Trophoblast cell (in vitro differentiated cells and primary cell): ENCODE measurements around the gene DEDD2.

Experiments used
- DNase-seq, 2 donors: peaks; one replicate each; pipeline ENCODE4 v3.0.0-alpha.2; 2016
- H2AFZ ChIP-seq: 2 replicates; pipeline ENCODE4 v1.6.1; 2013; ENCODE audit warnings: low read length, moderate library complexity, mild to moderate bottlenecking; ENCODE audit not compliant: insufficient read depth, poor library complexity
- H2AK5ac ChIP-seq: 2 replicates; pipeline ENCODE4 v1.6.1; 2013; ENCODE audit warnings: mild to moderate bottlenecking, low read length
- H2BK120ac ChIP-seq: 2 replicates; pipeline ENCODE4 v1.6.1; 2013; ENCODE audit warnings: low read length, mild to moderate bottlenecking, moderate library complexity; ENCODE audit not compliant: insufficient read depth, poor library complexity
- H2BK12ac ChIP-seq: 2 replicates; pipeline ENCODE4 v1.6.1; 2013; ENCODE audit warnings: mild to moderate bottlenecking, low read length, moderate library complexity
- H2BK5ac ChIP-seq: 2 replicates; pipeline ENCODE4 v1.6.1; 2013; ENCODE audit warnings: low read length, low read depth, moderate library complexity, mild to moderate bottlenecking; ENCODE audit not compliant: poor library complexity
- H3K14ac ChIP-seq: 2 replicates; pipeline ENCODE4 v1.6.1; 2013; ENCODE audit warnings: mild to moderate bottlenecking, low read length
- H3K18ac ChIP-seq: 2 replicates; pipeline ENCODE4 v1.6.1; 2013; ENCODE audit warnings: mild to moderate bottlenecking, low read length
- H3K23ac ChIP-seq: 2 replicates; pipeline ENCODE4 v1.6.1; 2013; ENCODE audit warnings: low read length
- H3K27ac ChIP-seq: 2 replicates; pipeline ENCODE4 v1.5.1; 2013; ENCODE audit warnings: low read depth, mild to moderate bottlenecking, inconsistent platforms, low read length, moderate library complexity
- H3K27me3 ChIP-seq: 2 replicates; pipeline ENCODE4 v1.6.1; 2013; ENCODE audit warnings: inconsistent platforms, mild to moderate bottlenecking, low read length, moderate library complexity; ENCODE audit not compliant: insufficient read depth
- H3K36me3 ChIP-seq, 2 experiments: 1 replicate in 1 of 2; 2 replicates in 1 of 2; pipeline ENCODE4 v1.6.1; 2013; ENCODE audit warnings: low read length in 2 of 2, mild to moderate bottlenecking in 2 of 2, moderate library complexity in 1 of 2; ENCODE audit not compliant: insufficient read depth in 2 of 2, control insufficient read depth in 1 of 2
- H3K4ac ChIP-seq: 2 replicates; pipeline ENCODE4 v1.6.1; 2013; ENCODE audit warnings: low read depth, mild to moderate bottlenecking, low read length, moderate library complexity
- H3K4me1 ChIP-seq, 2 experiments: 1 replicate in 1 of 2; 2 replicates in 1 of 2; pipeline ENCODE4 v1.6.1; 2013; ENCODE audit warnings: low read length in 2 of 2, mild to moderate bottlenecking in 2 of 2, moderate library complexity in 1 of 2; ENCODE audit not compliant: insufficient read depth in 2 of 2, control insufficient read depth in 1 of 2
- H3K4me2 ChIP-seq: 2 replicates; pipeline ENCODE4 v1.6.1; 2013; ENCODE audit warnings: inconsistent platforms, mild to moderate bottlenecking, low read length, moderate library complexity
- H3K4me3 ChIP-seq: 2 replicates; pipeline ENCODE4 v1.5.1; 2013; ENCODE audit warnings: mild to moderate bottlenecking, low read depth, low read length, inconsistent platforms
- H3K79me1 ChIP-seq: one replicate; pipeline ENCODE4 v1.6.1; 2013; ENCODE audit warnings: low read length
- H3K79me2 ChIP-seq: 2 replicates; pipeline ENCODE4 v1.6.1; 2013; ENCODE audit warnings: low read length, mild to moderate bottlenecking; ENCODE audit not compliant: control insufficient read depth, insufficient read depth, poor library complexity
- H3K9ac ChIP-seq: 2 replicates; pipeline ENCODE4 v1.6.1; 2013; ENCODE audit warnings: mild to moderate bottlenecking, low read length
- H3K9me3 ChIP-seq: 2 replicates; pipeline ENCODE4 v1.6.1; 2013; ENCODE audit warnings: low read depth, mild to moderate bottlenecking, control low read depth, inconsistent platforms, low read length; ENCODE audit not compliant: insufficient read depth
- H4K12ac ChIP-seq: 2 replicates; pipeline ENCODE4 v1.6.1; 2013; ENCODE audit warnings: low read depth, mild to moderate bottlenecking, low read length, moderate library complexity
- H4K8ac ChIP-seq: 2 replicates; pipeline ENCODE4 v1.6.1; 2013; ENCODE audit warnings: low read depth, mild to moderate bottlenecking, low read length, moderate library complexity
- H4K91ac ChIP-seq: one replicate; pipeline ENCODE4 v1.6.1; 2013; ENCODE audit warnings: low read depth, mild to moderate bottlenecking, low read length, moderate library complexity
- WGBS: extraction: QIAGEN DNeasy Blood & Tissue Kit; methylation state at CpG from one replicate; pipeline ENCODE4 v1.1.7; 2013; ENCODE audit warnings: missing lambda C conversion rate; ENCODE audit not compliant: insufficient read length, insufficient coverage; ENCODE audit errors: extremely low coverage; 5-methylcytosine and 5-hydroxymethylcytosine counted together

DEDD2 gene

DNA sequence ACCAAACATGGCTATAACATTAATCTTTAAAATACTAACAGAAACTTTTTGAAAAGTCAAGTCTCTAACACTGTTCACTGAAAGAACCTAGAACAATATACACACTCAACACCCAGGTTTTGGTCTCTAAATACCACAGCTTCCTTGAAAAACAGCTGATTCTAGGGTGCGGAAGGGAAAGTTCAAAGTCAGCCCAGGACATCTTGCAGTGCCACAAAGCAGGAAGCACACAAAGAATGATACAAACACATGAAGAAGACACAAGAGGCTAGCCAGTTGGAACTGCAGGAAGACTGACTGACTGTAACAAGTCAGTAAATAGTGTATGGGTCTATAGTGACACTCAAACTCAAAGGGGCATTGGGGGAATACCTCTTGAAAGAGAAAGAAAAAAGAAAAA lies 4.6 kb downstream of the DEDD2 start:
- no peak overlapping the region for H2AK5ac ChIP-seq
- H3K4me1 ChIP-seq = peaks cover 6 to 7% of the 10 kb centered on the region in 2 experiments
- peaks cover 12% of the 10 kb centered on the region for H3K79me1 ChIP-seq
- H4K8ac ChIP-seq = no peak overlapping the region
- DNase-seq = no peak
- no peak overlapping the region for H2BK5ac ChIP-seq
- H3K79me2 ChIP-seq = peaks cover 14% of the 10 kb centered on the region
- H3K4ac ChIP-seq = no peak overlapping the region
- H4K12ac ChIP-seq = no peak overlapping the region
- no peak overlapping the region for H2AFZ ChIP-seq
- WGBS = no CpG with 5 or more reads among the region's 1 CpG
- no peaks in the 10 kb centered on the region for H3K27me3 ChIP-seq
- no peak overlapping the region for H4K91ac ChIP-seq
- H3K9me3 ChIP-seq = no peaks in the 10 kb centered on the region
- no peak overlapping the region for H3K27ac ChIP-seq
- no peak overlapping the region for H3K14ac ChIP-seq
- H3K23ac ChIP-seq = no peak overlapping the region
- H2BK12ac ChIP-seq = no peak overlapping the region
- no peak overlapping the region for H3K9ac ChIP-seq
- H2BK120ac ChIP-seq = no peak overlapping the region
- H3K4me3 ChIP-seq = no peak overlapping the region
- no peak overlapping the region for H3K4me2 ChIP-seq
- peaks cover 42 to 44% of the 10 kb centered on the region in 2 experiments for H3K36me3 ChIP-seq
- no peak overlapping the region for H3K18ac ChIP-seq

DNA sequence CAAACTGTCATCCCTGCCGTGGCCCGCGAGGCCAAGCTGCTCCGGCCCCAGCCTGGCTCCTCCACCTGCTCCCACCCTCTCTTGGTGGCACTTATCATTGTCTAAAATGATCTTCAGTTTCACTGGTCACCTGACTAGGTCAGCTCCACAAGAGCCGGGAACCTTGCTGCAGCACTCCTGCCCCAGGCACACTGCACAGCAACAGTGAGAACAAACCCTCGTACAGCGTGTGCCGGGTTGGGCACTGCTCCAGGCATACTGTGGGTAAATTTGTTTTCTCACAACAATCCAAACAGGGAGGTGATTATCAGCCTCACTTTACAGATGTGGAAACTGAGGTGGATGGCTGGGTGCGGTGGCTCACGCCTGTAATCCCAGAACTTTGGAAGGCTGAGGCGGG lies 8.9 kb downstream of the DEDD2 start:
- no CpG with 5 or more reads among the region's 11 CpGs for WGBS

DNA sequence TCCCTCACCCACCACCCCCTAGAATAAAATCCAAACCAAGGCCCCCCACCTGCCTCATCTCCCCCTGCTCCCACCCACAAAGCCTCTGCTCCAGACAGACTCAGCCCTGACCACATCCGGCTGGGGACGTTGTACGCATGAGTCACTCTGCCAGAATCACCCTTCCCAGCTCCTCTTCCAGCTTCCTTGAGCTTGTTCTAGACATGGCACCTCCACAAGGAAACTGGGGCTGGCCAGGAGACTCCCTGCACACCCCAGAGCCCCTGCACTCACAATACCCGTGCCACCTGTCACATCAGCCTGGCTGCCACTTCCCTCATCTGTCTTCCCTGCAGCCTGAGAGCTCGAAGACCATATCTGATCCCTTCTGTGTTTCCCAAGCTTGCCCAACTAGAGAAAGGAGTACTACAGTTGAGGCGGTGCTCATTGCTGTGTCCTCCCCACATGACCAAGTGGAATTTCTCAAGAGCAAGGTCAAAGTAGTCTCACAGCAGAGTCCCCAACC lies 9.7 kb downstream of the DEDD2 start:
- Histone ChIP-seq H3K4me3 (no peak overlapping the region), H3K27me3 (no peaks in the 10 kb centered on the region), H3K27ac (peak overlapping the region; percentile 44), H4K8ac (peak overlapping the region; percentile 12), H3K9me3 (no peaks in the 10 kb centered on the region), H3K79me1 (peaks cover 10% of the 10 kb centered on the region), H3K23ac (no peak overlapping the region), H2BK120ac (no peak overlapping the region), H3K4ac (no peak overlapping the region), H2BK5ac (no peak overlapping the region), H4K91ac (peak overlapping the region; percentile 37), H4K12ac (no peak overlapping the region), H3K4me2 (no peak overlapping the region), H3K9ac (no peak overlapping the region), H2AFZ (no peak overlapping the region), H3K79me2 (peaks cover 2% of the 10 kb centered on the region), H2BK12ac (no peak overlapping the region), H3K14ac (peak overlapping the region; percentile 53), H3K18ac (peak overlapping the region; percentile 88), H3K36me3 (peaks cover 59% of the 10 kb centered on the region in 2 experiments), H3K4me1 (peaks cover 17% of the 10 kb centered on the region in 2 experiments), H2AK5ac (peak overlapping the region; percentile 29)
- no CpG with 5 or more reads among the region's 6 CpGs for WGBS
- peak in 1 of 2 donors; percentile 29 for DNase-seq

More for the DNA sequence above, 8.9 kb downstream of the DEDD2 start:
- Histone ChIP-seq H3K23ac (no peak overlapping the region), H3K27me3 (no peaks in the 10 kb centered on the region), H3K79me2 (peaks cover 2% of the 10 kb centered on the region), H3K18ac (no peak overlapping the region), H3K9me3 (no peaks in the 10 kb centered on the region), H2BK120ac (no peak overlapping the region), H3K36me3 (peaks cover 54 to 55% of the 10 kb centered on the region in 2 experiments), H3K14ac (no peak overlapping the region), H2AK5ac (no peak overlapping the region), H4K8ac (no peak overlapping the region), H3K4ac (no peak overlapping the region), H3K27ac (no peak overlapping the region), H4K12ac (no peak overlapping the region), H3K9ac (no peak overlapping the region), H3K4me2 (no peak overlapping the region), H3K79me1 (peaks cover 10% of the 10 kb centered on the region), H2BK12ac (no peak overlapping the region), H3K4me1 (peaks cover 17% of the 10 kb centered on the region in 2 experiments), H2BK5ac (no peak overlapping the region), H4K91ac (no peak overlapping the region), H2AFZ (no peak overlapping the region), H3K4me3 (no peak overlapping the region)
- DNase-seq = no peak

DNA sequence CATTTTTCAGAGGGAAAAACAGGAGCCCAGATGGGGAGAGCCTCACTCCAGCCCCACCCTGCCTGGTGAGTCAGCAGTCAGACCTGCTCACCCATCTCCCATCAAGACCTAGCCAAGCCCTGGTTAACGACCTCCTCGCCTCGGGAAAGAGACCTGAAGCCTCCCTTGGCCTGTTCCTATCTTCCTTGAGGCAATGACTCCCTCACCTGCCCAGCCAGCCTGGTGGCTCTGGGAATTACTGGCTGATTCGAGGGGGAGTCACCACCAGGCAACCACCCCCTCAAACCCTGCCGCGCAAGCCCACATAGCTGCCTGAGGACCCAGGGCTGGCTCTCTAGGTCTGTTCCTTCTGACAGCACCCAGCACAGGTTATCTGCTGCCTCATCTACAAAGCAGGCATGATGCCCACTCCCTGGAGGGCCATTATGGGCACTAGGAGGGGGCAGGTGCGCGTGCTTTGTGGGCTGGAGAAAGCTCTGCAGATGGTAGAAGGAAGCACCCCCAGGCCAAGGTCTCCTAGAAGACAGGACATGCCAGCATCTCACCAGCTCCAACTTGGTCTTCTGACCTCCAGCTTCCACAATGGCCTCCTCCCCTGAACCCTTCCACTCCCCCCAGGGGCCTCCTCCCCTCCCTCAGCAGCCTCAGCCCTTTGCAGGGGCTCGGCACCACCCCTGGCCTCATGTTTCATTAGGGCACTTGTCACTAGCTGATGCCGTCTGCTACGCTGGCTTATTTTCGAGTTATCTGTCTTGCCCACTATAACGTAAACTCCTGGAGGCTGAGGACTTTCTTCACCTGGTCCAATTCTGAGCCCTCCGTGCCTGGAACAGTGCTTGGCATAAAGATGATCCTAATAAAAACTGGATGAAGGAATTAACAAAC lies 10.4 kb downstream of the DEDD2 start:
- peaks cover 17% of the 10 kb centered on the region in 2 experiments for H3K4me1 ChIP-seq
- peak overlapping the region; percentile 7 for H2BK5ac ChIP-seq
- H3K27me3 ChIP-seq = no peaks in the 10 kb centered on the region
- peaks cover 2% of the 10 kb centered on the region for H3K79me2 ChIP-seq
- H2AFZ ChIP-seq = no peak overlapping the region
- H2BK12ac ChIP-seq = no peak overlapping the region
- H3K9me3 ChIP-seq = no peaks in the 10 kb centered on the region
- H3K23ac ChIP-seq = no peak overlapping the region
- peak overlapping the region; percentile 44 for H3K27ac ChIP-seq
- WGBS = no CpG with 5 or more reads among the region's 14 CpGs
- H4K12ac ChIP-seq = no peak overlapping the region
- no peak overlapping the region for H3K9ac ChIP-seq
- H3K14ac ChIP-seq = peak overlapping the region; percentile 68
- peak overlapping the region; percentile 32 for H4K8ac ChIP-seq
- H3K36me3 ChIP-seq = peaks cover 60 to 64% of the 10 kb centered on the region in 2 experiments
- H3K4me3 ChIP-seq = no peak overlapping the region
- peaks cover 10% of the 10 kb centered on the region for H3K79me1 ChIP-seq
- no peak overlapping the region for H3K4me2 ChIP-seq
- peak; percentile 62 to 69 for DNase-seq
- H2AK5ac ChIP-seq = no peak overlapping the region
- peak overlapping the region; percentile 76 for H3K18ac ChIP-seq
- H2BK120ac ChIP-seq = peak overlapping the region; percentile 15
- peak overlapping the region; percentile 17 for H3K4ac ChIP-seq
- H4K91ac ChIP-seq = peak overlapping the region; percentile 56
